NCI-H748 (cell line): ENCODE data around the gene ITGA3.
"Not testable (repeated sequence)": the region's sequence is repeated elsewhere in the genome, so short reads cannot be mapped to it uniquely, and the experiment has no call there.

Experiments used
- DNase-seq: peaks from one replicate; lab custom pipeline; 2025; ENCODE audit not compliant: unreplicated experiment; lab: John Stamatoyannopoulos, UW

ITGA3 gene

DNA sequence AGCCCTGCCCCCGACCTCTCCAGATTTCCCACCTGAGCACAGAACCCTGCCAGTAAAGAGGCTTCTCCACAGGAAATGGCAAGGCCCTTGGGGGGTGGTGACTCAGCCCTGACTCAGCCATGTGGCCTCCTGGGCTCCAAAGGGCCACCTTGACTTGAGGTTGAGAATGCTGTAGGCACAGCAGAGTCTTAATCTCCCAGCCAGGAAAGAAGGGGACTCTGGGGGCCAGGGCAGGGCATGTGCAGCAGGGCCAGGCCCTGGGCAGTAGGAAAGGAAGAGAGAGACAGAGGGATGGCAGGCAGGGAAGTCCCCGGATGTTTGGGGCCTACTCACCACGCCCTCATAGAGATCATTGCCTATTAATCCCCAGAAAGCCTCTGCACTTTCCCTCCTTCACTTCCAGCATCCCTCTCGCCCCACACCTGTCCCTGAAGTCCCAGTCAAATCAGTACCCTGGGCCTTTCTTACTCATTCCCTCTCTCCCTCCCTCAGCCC lies 4.8 kb upstream of the ITGA3 start:
- DNase-seq, result no peak

DNA sequence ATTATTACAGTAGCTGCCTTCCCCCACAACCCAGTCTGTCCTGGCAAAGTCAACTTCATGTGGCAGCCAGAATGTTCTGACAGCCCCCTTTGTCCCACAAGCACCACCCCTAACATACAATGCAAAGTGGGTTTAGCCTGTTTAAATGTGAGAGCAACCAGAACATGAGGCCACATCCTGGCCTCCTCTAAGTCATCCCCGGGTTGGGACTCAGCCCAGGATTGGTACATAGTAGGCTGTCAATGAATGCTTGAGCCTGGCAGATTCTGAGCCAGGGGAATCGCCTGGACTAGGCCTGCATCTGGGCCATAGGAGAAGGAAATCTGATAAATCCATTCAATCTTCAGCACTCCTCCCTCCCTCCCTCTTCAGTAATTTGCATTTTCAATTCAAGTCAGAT lies 4.3 kb upstream of the ITGA3 start:
- DNase-seq, result no peak

- peak; percentile 84 for DNase-seq
These were observed 3.6 kb upstream of the ITGA3 start for GRCh38 chr17:50052241-50052796.

- DNase-seq, result peak; percentile 47
These were observed 2.9 kb upstream of the ITGA3 start for GRCh38 chr17:50052822-50053653.

DNA sequence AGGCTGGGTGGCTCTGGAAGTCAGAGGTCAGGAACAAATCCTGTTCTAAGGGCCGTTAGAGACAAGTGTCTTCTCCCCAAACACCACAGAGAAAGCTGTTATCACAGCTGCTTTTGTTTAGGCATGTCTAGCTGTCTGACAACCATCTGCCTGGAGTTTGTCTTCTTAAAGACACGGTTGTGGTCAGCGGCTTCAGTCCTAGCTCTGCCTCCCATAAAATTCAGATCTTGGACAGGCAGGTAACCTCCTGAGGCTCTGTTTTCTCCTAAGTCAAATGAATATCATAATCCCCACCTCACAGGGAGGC lies 2.3 kb upstream of the ITGA3 start:
- DNase-seq, result no peak

DNA sequence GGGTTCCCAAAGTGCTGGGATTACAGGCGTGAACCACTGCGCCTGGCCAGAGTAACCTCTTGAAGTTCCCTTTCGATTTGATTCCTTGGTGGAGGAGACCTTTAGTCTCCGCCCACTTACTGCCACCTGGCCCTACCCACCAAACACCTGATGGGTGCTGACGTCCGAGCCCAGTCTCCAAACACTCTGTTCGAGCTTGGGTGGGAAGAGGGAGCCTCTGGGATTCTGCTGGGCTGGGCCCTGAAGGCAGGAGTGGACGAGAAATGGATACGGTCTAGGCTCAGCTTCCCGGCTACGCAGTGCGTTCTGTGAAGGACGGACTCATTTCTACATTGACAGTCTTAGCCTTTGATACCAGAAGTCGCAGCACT lies 870 bp upstream of the ITGA3 start:
- peak; percentile 90 for DNase-seq

- DNase-seq, result peak; percentile 86
These were observed 479 bp downstream of the ITGA3 start for GRCh38 chr17:50056217-50056960.

DNA sequence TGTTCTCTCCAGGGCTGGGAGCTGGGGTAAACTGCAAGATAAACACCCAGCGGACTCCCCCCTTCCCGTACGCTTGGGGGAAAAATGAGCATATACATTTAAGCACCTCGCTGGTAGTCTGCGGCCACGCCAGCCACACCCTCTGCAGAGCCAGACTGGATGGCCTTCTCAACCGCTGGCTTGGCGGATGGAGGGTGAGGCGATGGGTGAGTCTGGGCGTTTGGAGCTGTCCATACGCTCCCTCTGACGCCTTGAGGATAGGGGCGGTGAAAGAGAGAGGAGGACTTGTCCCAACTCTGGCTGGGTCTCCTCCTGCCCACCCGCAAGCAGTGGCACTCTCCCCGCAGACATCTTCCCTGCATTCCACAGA lies 1.0 kb downstream of the ITGA3 start:
- peak; percentile 68 for DNase-seq

DNA sequence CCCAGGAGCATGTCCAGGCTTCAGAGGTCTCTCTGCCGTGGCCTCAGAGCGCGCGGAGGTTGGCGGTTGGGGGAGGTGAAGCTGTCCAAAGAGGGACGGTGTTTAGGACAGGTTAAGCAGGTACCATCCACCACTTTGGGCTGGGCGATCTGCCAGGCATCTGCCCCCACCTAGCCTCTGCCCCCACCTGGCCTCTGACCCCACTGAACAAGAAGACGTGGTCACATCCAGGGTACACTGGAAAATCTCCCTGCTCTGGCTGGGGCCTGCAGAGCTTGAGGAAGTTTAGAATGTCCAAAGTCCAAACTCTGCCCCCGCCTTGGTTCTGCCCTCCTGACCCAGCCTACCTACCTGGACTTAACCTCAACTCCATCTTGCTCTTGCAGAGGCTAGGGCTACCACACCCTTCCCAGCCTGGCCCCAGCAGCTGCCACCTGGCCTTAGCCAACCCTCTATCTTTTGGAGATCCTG lies 1.6 kb downstream of the ITGA3 start:
- DNase-seq, result no peak

- DNase-seq, result no peak
These were observed 2.5 kb downstream of the ITGA3 start for GRCh38 chr17:50058296-50058953.

- no peak for DNase-seq
These were observed 3.3 kb downstream of the ITGA3 start for GRCh38 chr17:50059256-50059655.

GRCh38 chr17:50059759-50060273 lies 3.9 kb downstream of the ITGA3 start:
- no peak for DNase-seq

DNA sequence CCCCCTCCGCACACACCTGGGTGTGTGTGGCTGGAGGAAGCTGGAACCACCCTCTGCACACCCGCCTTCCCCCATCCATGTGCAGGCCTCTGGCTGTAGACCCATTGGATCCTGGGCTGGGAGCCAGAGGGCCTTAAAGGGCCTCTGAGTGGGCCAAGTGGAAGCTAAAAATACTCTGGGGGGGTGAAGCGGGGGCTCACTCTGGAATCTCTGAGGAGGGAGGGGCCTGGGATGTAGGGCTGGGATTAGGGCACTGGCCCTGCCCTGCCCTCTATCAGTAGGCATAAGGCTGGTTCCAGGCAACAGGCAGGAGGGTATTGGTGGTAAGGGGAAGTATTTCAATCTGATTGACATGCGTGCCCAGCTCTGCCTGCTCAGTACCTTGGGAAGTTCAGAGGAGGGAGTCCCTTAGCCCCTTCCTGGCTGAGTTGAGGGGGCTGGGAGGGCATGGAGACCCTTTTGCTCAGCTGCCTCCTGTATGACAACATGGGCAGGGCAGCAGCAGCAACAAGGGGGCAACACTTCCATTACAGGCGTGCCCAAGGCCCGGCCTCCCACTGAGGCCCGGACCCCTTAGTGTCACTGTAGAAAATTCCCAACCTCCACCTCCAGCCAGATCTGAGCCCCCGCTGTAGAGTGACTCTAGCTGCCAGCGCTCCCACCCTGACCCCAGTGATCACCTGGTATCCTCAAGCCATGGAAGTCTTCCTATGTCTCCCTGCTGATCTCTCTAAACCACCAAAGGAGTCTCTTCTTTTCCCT lies 5.2 kb downstream of the ITGA3 start:
- no peak for DNase-seq

DNA sequence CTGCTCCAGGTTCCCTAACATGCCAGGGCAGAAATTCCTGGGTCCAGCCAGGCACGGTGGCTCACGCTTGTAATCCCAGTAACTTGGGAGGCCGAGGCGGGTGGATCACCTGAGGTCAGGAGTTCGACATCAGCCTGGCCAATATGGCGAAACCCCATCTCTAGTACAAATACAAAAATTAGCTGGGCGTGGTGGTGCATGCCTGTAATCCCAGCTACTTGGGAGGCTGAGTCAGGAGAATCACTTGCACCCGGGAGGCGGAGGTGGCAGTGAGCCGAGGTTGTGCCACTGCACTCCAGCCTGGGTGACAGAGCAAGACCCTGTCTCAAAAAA lies 5.8 kb downstream of the ITGA3 start:
- not testable (repeated sequence) for DNase-seq

DNA sequence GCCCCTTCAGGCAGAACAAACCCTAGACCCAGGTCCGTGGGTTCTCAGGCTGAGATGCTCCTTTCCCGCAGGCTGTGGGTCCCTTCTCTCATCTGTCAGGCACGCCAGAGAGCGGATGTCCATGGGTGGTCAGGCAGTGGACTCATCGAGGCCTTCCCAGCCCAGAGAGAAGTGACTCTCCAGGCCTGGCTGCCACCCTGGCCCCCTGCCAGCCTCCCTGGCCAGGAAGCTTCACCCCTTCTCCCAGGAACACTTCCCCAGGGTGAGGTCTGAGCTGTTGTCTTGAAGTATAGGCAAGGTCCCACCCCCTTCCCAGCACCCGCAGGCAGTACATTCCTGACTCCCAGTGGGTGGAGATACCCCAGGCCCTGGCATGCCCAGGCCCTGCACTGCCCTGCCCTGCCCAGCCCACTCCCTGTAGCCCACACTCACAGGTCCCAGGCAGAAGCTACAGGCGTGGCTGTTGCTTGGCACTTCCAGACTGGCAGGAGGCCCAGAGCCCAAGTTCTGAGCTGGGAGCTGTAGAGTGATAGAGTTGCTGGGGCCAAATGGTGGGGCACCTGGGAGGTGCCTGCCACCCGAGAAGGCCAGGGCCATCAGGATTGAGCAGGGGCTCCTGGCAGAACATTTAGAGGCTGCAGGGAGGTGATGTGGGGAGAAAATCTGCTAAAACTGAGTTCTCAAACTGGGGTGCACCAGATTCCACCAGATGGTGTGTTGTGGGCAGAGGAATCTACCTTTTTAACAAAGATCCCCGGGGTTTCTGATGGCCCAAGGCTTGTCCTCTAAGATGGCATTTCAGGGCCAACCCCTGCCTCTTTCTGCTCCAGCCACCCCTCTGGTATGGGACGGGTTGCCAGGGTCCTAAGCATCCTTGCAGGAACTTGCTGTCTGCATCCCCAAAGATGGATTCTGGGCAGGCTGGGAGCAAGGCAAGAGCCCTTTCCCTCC lies 6.7 kb downstream of the ITGA3 start:
- DNase-seq, result no peak

DNA sequence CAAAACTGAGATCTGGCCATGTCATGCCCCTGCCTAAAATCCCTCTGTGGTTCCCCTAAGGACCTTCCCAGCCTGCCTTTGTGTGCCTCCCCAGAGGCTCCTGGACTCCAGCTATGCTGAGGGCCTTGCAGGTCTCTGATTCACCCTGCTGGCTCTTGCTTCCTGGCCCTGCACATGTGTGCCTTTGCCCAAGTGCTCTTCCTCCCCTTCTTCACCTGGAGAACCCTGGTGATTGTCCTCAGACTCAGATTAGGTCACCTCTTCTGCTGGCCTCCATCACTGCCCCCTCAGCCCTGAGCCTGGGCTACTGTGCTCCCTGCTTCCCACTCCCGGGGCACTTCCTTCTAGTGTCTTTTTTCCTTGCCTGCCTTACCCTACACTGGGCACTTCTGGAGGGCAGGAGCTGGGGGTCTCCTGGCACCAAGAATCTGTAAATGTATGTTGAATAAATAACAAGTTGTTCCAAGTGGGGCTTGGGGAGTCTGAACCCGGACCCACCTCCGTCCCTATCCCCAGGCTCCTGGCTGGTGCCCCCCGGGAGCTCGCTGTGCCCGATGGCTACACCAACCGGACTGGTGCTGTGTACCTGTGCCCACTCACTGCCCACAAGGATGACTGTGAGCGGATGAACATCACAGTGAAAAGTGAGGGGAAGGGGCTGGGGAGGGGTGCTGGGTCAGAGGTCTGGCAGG lies 7.8 kb downstream of the ITGA3 start:
- DNase-seq, result no peak

GRCh38 chr17:50064253-50065001 lies 8.5 kb downstream of the ITGA3 start:
- no peak for DNase-seq

GRCh38 chr17:50065056-50065455 lies 9.1 kb downstream of the ITGA3 start:
- DNase-seq, result no peak
